Kidney epithelial cell (primary cell): ENCODE measurements around the gene THRAP3. TPM values are rescaled to one million over a fixed set of nuclear protein-coding genes. Genes with fewer than 3 reads are reported as not detected.

Source experiments
- DNase-seq: peaks from one replicate; pipeline ENCODE4 v3.0.0-alpha.2; 2010; ENCODE audit warnings: low read depth
- H3K27me3 ChIP-seq: 2 replicates; pipeline ENCODE4 v1.6.0; 2011; ENCODE audit warnings: low read length; ENCODE audit not compliant: control insufficient read depth, insufficient read depth
- H3K36me3 ChIP-seq: 2 replicates; pipeline ENCODE4 v1.5.1; 2011; ENCODE audit warnings: low read length; ENCODE audit not compliant: control insufficient read depth, insufficient read depth
- H3K4me3 ChIP-seq: 2 replicates; pipeline ENCODE4 v1.5.1; 2011; ENCODE audit warnings: low read depth, mild to moderate bottlenecking, control low read depth, low read length
- CTCF ChIP-seq: IDR thresholded peaks from 2 replicates; pipeline ENCODE4 v1.5.1; 2011; ENCODE audit warnings: mild to moderate bottlenecking, moderate library complexity, low read length, control low read depth, inconsistent platforms; ENCODE audit not compliant: insufficient read depth, poor library complexity, severe bottlenecking
- total RNA-seq: library from RNA; depleted of rRNA; stranded (reverse); fragments of >200 nt; gene quantifications from 2 replicates; pipeline ENCODE4 v1.2.3, GENCODE V29; 2015

THRAP3 gene
- total RNA-seq, 1 donor from 2014 or later = 105 TPM

GRCh38 chr1:36257375-36257767 is 33.1 kb downstream of the THRAP3 start:
- TF ChIP-seq CTCF = no peak
- H3K36me3 ChIP-seq = no peaks in the 10 kb centered on the region
- DNase-seq = no peak
- no peak overlapping the region for H3K4me3 ChIP-seq
- no peaks in the 10 kb centered on the region for H3K27me3 ChIP-seq

- no peaks in the 10 kb centered on the region for H3K36me3 ChIP-seq
- H3K4me3 ChIP-seq = no peak overlapping the region
- DNase-seq = no peak
Observed at GRCh38 chr1:36258960-36259344, 34.7 kb downstream of the THRAP3 start.

GRCh38 chr1:36268981-36269380 is 44.7 kb downstream of the THRAP3 start:
- TF ChIP-seq CTCF = no peak
- H3K27me3 ChIP-seq = no peaks in the 10 kb centered on the region
- H3K4me3 ChIP-seq = no peak overlapping the region
- no peak for DNase-seq
- H3K36me3 ChIP-seq = no peaks in the 10 kb centered on the region

More at GRCh38 chr1:36258960-36259344, 34.7 kb downstream of the THRAP3 start:
- H3K27me3 ChIP-seq = no peaks in the 10 kb centered on the region
- TF ChIP-seq CTCF = no peak

GRCh38 chr1:36269408-36269838 is 45.2 kb downstream of the THRAP3 start:
- no peak for TF ChIP-seq CTCF
- Histone ChIP-seq H3K4me3 (no peak overlapping the region), H3K36me3 (no peaks in the 10 kb centered on the region), H3K27me3 (no peaks in the 10 kb centered on the region)
- no peak for DNase-seq

- DNase-seq = no peak
- no peak for TF ChIP-seq CTCF
- no peaks in the 10 kb centered on the region for H3K27me3 ChIP-seq
- no peaks in the 10 kb centered on the region for H3K36me3 ChIP-seq
- H3K4me3 ChIP-seq = no peak overlapping the region
Observed at GRCh38 chr1:36273024-36273423, 48.8 kb downstream of the THRAP3 start.

GRCh38 chr1:36274201-36274600 is 50.0 kb downstream of the THRAP3 start:
- no peak for DNase-seq
- Histone ChIP-seq H3K36me3 (no peaks in the 10 kb centered on the region), H3K27me3 (no peaks in the 10 kb centered on the region), H3K4me3 (no peak overlapping the region)
- no peak for TF ChIP-seq CTCF
